ENCODE measurements around the gene CDHR4. TPM values are rescaled to one million over a fixed set of nuclear protein-coding genes. Genes with fewer than 3 reads are reported as not detected.
"Not testable (repeated sequence)": the region's sequence is repeated elsewhere in the genome, so short reads cannot be mapped to it uniquely, and the experiment has no call there.

Gene CDHR4
- total RNA-seq, 3 donors from 2014 or later = not detected

- no peak overlapping the region for H3K27ac ChIP-seq
- intact Hi-C loops (cut with DNase I; ENCODE audit: low total_unique reads) = no loop called here
- H3K4me1 ChIP-seq = peaks cover 0 to 14% of the 10 kb centered on the region in 2 donors
- DNase-seq (ENCODE audit: low spot score in 2 of 2) = no peak
- no peaks in the 10 kb centered on the region for H3K36me3 ChIP-seq
- H3K27me3 ChIP-seq = no peaks in the 10 kb centered on the region
- H3K4me3 ChIP-seq = no peak overlapping the region
- no peaks in the 10 kb centered on the region for H3K9me3 ChIP-seq
- TF ChIP-seq POLR2AphosphoS5 (IDR thresholded peaks at IDR 0.05) (no peak), CTCF (IDR thresholded peaks at IDR 0.05) (no peak), POLR2A (IDR thresholded peaks at IDR 0.05) (no peak)
Measured at GRCh38 chr3:49779358-49780079, 20.2 kb downstream of the CDHR4 start.

GRCh38 chr3:49776101-49776500 lies 23.6 kb downstream of the CDHR4 start:
- intact Hi-C loops (cut with DNase I; ENCODE audit: low total_unique reads); H3K36me3 ChIP-seq; H3K27me3 ChIP-seq; H3K4me3 ChIP-seq; DNase-seq (ENCODE audit: low spot score in 2 of 2); H3K9me3 ChIP-seq; H3K27ac ChIP-seq: not testable (repeated sequence)
- H3K4me1 ChIP-seq = peaks cover 0 to 10% of the 10 kb centered on the region in 2 donors

GRCh38 chr3:49775538-49775937 lies 24.1 kb downstream of the CDHR4 start:
- no peak overlapping the region for H3K4me3 ChIP-seq
- no peaks in the 10 kb centered on the region for H3K36me3 ChIP-seq
- peaks cover 0 to 5% of the 10 kb centered on the region in 2 donors for H3K4me1 ChIP-seq
- TF ChIP-seq POLR2AphosphoS5 (IDR thresholded peaks at IDR 0.05) (no peak), POLR2A (IDR thresholded peaks at IDR 0.05) (no peak), CTCF (IDR thresholded peaks at IDR 0.05) (no peak)
- intact Hi-C loops (cut with DNase I; ENCODE audit: low total_unique reads) = no loop called here
- no peak for DNase-seq (ENCODE audit: low spot score in 2 of 2)
- no peaks in the 10 kb centered on the region for H3K9me3 ChIP-seq
- H3K27me3 ChIP-seq = no peaks in the 10 kb centered on the region
- H3K27ac ChIP-seq = no peak overlapping the region

- no peaks in the 10 kb centered on the region for H3K27me3 ChIP-seq
- DNase-seq (ENCODE audit: low spot score in 2 of 2) = no peak
- intact Hi-C loops (cut with DNase I; ENCODE audit: low total_unique reads) = no loop called here
- TF ChIP-seq POLR2A (IDR thresholded peaks at IDR 0.05) = no peak
- TF ChIP-seq POLR2AphosphoS5 (IDR thresholded peaks at IDR 0.05) = no peak
- no peak for TF ChIP-seq CTCF (IDR thresholded peaks at IDR 0.05)
- H3K36me3 ChIP-seq = no peaks in the 10 kb centered on the region
- no peak overlapping the region for H3K4me3 ChIP-seq
- no peaks in the 10 kb centered on the region for H3K4me1 ChIP-seq
- H3K27ac ChIP-seq = no peak overlapping the region
- no peaks in the 10 kb centered on the region for H3K9me3 ChIP-seq
Measured at GRCh38 chr3:49772703-49773102, 27.0 kb downstream of the CDHR4 start.

- intact Hi-C loops (cut with DNase I; ENCODE audit: low total_unique reads) = no loop called here
- no peak for TF ChIP-seq POLR2AphosphoS5 (IDR thresholded peaks at IDR 0.05)
- no peak for TF ChIP-seq POLR2A (IDR thresholded peaks at IDR 0.05)
- no peak for TF ChIP-seq CTCF (IDR thresholded peaks at IDR 0.05)
- Histone ChIP-seq H3K9me3 (no peaks in the 10 kb centered on the region), H3K4me3 (no peak overlapping the region), H3K36me3 (no peaks in the 10 kb centered on the region), H3K4me1 (no peaks in the 10 kb centered on the region), H3K27ac (no peak overlapping the region), H3K27me3 (no peaks in the 10 kb centered on the region)
- DNase-seq (ENCODE audit: low spot score in 2 of 2) = no peak
Measured at GRCh38 chr3:49771340-49771938, 28.2 kb downstream of the CDHR4 start.
